H1 (cell line): Measurements from ENCODE around the gene SV2C. TPM values are rescaled to one million over a fixed set of nuclear protein-coding genes. Genes with fewer than 3 reads are reported as not detected.

Experiments
- CEBPB ChIP-seq: IDR thresholded peaks from 2 replicates; pipeline ENCODE4 v1.6.1; 2012; ENCODE audit warnings: low read depth, low read length
- CHD2 ChIP-seq: IDR thresholded peaks from 2 replicates; pipeline ENCODE4 v1.6.1; 2012; ENCODE audit warnings: low read length, improper control_type of control experiment
- EGR1 ChIP-seq: IDR thresholded peaks from 2 replicates; pipeline ENCODE4 v1.6.1; 2011; ENCODE audit warnings: low read depth, low read length, borderline replicate concordance
- SIX5 ChIP-seq: IDR thresholded peaks from 2 replicates; pipeline ENCODE4 v1.6.1; 2011; ENCODE audit warnings: mild to moderate bottlenecking, low read depth, low read length
- polyA plus RNA-seq, 7 experiments: library from polyadenylated mRNA; depleted of rRNA in 3 of 7; stranded (reverse) in 5 of 7; unstranded in 2 of 7; fragments of >200 nt in 5 of 7; fragments of 200-250 nt in 2 of 7; gene quantifications; 1 replicate in 5 of 7; 2 replicates in 1 of 7; 4 replicates in 1 of 7; pipeline versions ENCODE4 v1.2.1 to v1.2.3, GENCODE V29; 2011 to 2013; ENCODE audit warnings: missing spikeins in 2 of 7, mixed read lengths in 2 of 7
- total RNA-seq: library from RNA; stranded (reverse); fragmentation: NEBNext Ultra II Directional; extraction: Animal tissue kit (Norgen Biotek cat#: 25700); gene quantifications from 2 replicates; pipeline ENCODE4 v1.2.1, GENCODE V29; 2021
- TF ChIP-seq, protein P1 (sequence below): fragments of 300-600 bp; sonication (generic); IDR thresholded peaks from 2 replicates; pipeline ENCODE4 v1.7.1; 2012; ENCODE audit warnings: low read length, moderate library complexity, mild to moderate bottlenecking, inconsistent platforms; ENCODE audit not compliant: insufficient replicate concordance
- TF ChIP-seq, protein P2 (sequence below): IDR thresholded peaks from 2 replicates; pipeline ENCODE4 v1.6.1; 2012; ENCODE audit warnings: inconsistent platforms

Gene SV2C
- total and polyA plus RNA-seq, 2 of the 8 experiments (the other 6 are each of a cell fraction or from before 2014, with no cell fraction given), result 0.08 to 0.24 TPM

DNA sequence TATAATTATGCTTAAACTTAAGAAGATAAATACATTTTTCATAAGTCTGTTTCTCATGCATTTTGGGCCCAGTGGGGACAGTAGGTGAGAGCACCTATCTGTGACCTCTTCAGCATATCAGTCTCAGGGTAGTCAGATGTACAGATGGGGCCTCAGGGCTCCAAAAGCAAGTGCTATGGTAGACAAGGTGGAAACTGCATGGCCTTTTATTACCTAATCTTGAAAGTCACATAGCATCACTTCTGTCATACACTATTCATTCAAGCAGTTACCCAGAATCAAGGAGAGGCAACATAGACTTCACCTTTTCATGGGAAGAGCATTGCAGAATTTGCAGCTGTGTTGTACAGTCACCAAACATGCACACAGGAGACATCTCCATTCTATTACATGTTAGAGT is 94.8 kb downstream of the SV2C start (continued):
- TF ChIP-seq, protein P1, sequence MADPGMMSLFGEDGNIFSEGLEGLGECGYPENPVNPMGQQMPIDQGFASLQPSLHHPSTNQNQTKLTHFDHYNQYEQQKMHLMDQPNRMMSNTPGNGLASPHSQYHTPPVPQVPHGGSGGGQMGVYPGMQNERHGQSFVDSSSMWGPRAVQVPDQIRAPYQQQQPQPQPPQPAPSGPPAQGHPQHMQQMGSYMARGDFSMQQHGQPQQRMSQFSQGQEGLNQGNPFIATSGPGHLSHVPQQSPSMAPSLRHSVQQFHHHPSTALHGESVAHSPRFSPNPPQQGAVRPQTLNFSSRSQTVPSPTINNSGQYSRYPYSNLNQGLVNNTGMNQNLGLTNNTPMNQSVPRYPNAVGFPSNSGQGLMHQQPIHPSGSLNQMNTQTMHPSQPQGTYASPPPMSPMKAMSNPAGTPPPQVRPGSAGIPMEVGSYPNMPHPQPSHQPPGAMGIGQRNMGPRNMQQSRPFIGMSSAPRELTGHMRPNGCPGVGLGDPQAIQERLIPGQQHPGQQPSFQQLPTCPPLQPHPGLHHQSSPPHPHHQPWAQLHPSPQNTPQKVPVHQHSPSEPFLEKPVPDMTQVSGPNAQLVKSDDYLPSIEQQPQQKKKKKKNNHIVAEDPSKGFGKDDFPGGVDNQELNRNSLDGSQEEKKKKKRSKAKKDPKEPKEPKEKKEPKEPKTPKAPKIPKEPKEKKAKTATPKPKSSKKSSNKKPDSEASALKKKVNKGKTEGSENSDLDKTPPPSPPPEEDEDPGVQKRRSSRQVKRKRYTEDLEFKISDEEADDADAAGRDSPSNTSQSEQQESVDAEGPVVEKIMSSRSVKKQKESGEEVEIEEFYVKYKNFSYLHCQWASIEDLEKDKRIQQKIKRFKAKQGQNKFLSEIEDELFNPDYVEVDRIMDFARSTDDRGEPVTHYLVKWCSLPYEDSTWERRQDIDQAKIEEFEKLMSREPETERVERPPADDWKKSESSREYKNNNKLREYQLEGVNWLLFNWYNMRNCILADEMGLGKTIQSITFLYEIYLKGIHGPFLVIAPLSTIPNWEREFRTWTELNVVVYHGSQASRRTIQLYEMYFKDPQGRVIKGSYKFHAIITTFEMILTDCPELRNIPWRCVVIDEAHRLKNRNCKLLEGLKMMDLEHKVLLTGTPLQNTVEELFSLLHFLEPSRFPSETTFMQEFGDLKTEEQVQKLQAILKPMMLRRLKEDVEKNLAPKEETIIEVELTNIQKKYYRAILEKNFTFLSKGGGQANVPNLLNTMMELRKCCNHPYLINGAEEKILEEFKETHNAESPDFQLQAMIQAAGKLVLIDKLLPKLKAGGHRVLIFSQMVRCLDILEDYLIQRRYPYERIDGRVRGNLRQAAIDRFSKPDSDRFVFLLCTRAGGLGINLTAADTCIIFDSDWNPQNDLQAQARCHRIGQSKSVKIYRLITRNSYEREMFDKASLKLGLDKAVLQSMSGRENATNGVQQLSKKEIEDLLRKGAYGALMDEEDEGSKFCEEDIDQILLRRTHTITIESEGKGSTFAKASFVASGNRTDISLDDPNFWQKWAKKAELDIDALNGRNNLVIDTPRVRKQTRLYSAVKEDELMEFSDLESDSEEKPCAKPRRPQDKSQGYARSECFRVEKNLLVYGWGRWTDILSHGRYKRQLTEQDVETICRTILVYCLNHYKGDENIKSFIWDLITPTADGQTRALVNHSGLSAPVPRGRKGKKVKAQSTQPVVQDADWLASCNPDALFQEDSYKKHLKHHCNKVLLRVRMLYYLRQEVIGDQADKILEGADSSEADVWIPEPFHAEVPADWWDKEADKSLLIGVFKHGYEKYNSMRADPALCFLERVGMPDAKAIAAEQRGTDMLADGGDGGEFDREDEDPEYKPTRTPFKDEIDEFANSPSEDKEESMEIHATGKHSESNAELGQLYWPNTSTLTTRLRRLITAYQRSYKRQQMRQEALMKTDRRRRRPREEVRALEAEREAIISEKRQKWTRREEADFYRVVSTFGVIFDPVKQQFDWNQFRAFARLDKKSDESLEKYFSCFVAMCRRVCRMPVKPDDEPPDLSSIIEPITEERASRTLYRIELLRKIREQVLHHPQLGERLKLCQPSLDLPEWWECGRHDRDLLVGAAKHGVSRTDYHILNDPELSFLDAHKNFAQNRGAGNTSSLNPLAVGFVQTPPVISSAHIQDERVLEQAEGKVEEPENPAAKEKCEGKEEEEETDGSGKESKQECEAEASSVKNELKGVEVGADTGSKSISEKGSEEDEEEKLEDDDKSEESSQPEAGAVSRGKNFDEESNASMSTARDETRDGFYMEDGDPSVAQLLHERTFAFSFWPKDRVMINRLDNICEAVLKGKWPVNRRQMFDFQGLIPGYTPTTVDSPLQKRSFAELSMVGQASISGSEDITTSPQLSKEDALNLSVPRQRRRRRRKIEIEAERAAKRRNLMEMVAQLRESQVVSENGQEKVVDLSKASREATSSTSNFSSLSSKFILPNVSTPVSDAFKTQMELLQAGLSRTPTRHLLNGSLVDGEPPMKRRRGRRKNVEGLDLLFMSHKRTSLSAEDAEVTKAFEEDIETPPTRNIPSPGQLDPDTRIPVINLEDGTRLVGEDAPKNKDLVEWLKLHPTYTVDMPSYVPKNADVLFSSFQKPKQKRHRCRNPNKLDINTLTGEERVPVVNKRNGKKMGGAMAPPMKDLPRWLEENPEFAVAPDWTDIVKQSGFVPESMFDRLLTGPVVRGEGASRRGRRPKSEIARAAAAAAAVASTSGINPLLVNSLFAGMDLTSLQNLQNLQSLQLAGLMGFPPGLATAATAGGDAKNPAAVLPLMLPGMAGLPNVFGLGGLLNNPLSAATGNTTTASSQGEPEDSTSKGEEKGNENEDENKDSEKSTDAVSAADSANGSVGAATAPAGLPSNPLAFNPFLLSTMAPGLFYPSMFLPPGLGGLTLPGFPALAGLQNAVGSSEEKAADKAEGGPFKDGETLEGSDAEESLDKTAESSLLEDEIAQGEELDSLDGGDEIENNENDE, result no peak
- no peak for TF ChIP-seq SIX5
- no peak for TF ChIP-seq CEBPB
- TF ChIP-seq, protein P2, sequence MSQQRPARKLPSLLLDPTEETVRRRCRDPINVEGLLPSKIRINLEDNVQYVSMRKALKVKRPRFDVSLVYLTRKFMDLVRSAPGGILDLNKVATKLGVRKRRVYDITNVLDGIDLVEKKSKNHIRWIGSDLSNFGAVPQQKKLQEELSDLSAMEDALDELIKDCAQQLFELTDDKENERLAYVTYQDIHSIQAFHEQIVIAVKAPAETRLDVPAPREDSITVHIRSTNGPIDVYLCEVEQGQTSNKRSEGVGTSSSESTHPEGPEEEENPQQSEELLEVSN, result no peak
- TF ChIP-seq CHD2, result no peak
- no peak for TF ChIP-seq EGR1
